GM12864 (cell line): ENCODE results near the gene ZSWIM4.

Source experiments
- DNase-seq: peaks from one replicate; pipeline ENCODE4 v3.0.0-alpha.2; 2011; ENCODE audit warnings: low read depth
- H3K4me3 ChIP-seq: 2 replicates; pipeline ENCODE4 v1.5.1; 2011; ENCODE audit warnings: mild to moderate bottlenecking, low read depth, low read length, control low read depth
- TF ChIP-seq, protein P1 (sequence below): IDR thresholded peaks from 2 replicates; pipeline ENCODE4 v1.5.1; 2011; ENCODE audit warnings: low read depth, mild to moderate bottlenecking, moderate library complexity, low read length, control low read depth, inconsistent platforms; ENCODE audit errors: missing control alignments

Gene ZSWIM4

DNA sequence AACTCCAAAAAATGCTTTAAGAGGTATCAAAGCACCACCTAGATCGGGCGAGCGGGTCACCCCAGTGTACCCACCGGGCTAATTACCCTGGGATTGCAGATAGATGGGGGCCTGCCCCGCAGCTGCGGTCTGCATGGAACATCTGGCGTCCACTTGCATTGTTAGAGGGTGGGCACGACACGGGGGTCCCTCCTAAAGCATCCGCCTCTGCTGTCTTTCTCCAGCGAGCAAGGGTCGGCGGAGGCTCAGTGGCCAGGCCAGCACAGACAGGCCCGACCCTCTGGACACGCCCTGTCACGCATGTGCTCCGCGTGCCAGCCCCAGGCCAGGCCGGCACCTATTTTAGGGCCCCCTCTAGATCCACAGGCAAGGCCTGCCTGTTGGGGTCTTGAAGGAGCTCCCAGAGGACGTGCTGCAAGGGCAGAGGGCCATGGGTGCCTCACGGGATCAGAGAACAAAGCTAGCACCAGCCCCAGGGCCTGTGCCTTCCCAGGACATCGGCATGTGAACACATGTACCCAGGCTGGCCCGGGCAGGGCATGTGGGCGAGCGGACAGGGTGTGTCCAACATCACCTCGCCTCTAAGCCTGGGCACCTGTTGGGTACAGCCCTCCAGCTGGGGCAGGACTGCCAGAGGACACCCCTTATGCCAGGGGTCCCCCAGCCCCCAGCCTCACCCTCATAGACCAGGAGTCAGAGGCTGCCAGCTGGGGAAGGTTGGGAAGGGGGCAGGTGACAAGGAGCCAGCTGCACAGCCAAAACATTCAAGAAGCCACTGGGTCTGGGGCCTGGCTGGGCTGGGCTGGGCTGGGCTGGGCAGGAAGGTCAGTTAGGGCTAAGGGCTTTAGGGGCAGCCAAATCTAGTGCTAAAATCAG lies 46.1 kb downstream of the ZSWIM4 start:
- peak overlapping the region; percentile 75 for H3K4me3 ChIP-seq
- DNase-seq: no peak

DNA sequence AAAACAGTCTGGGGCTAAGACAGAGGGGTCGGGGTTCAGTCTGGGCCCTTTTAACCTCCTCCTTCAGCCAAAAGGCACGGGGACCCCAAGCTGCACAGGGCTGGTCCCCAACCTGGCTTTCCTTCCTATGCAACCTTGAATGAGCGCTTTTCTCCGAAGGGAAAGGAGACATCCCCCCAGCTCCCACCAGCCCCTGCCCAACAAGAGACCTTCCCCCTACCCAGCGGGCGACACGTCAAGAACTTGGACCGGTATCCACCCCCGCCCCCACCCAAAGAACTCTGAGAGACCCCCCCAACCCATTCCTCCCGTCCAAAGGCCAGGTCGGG lies 46.7 kb downstream of the ZSWIM4 start:
- TF ChIP-seq, protein P1, sequence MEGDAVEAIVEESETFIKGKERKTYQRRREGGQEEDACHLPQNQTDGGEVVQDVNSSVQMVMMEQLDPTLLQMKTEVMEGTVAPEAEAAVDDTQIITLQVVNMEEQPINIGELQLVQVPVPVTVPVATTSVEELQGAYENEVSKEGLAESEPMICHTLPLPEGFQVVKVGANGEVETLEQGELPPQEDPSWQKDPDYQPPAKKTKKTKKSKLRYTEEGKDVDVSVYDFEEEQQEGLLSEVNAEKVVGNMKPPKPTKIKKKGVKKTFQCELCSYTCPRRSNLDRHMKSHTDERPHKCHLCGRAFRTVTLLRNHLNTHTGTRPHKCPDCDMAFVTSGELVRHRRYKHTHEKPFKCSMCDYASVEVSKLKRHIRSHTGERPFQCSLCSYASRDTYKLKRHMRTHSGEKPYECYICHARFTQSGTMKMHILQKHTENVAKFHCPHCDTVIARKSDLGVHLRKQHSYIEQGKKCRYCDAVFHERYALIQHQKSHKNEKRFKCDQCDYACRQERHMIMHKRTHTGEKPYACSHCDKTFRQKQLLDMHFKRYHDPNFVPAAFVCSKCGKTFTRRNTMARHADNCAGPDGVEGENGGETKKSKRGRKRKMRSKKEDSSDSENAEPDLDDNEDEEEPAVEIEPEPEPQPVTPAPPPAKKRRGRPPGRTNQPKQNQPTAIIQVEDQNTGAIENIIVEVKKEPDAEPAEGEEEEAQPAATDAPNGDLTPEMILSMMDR: no peak
- peak overlapping the region; percentile 75 for H3K4me3 ChIP-seq
- DNase-seq: no peak

More for the DNA sequence above, 46.1 kb downstream of the ZSWIM4 start:
- TF ChIP-seq, protein P1: no peak

DNA sequence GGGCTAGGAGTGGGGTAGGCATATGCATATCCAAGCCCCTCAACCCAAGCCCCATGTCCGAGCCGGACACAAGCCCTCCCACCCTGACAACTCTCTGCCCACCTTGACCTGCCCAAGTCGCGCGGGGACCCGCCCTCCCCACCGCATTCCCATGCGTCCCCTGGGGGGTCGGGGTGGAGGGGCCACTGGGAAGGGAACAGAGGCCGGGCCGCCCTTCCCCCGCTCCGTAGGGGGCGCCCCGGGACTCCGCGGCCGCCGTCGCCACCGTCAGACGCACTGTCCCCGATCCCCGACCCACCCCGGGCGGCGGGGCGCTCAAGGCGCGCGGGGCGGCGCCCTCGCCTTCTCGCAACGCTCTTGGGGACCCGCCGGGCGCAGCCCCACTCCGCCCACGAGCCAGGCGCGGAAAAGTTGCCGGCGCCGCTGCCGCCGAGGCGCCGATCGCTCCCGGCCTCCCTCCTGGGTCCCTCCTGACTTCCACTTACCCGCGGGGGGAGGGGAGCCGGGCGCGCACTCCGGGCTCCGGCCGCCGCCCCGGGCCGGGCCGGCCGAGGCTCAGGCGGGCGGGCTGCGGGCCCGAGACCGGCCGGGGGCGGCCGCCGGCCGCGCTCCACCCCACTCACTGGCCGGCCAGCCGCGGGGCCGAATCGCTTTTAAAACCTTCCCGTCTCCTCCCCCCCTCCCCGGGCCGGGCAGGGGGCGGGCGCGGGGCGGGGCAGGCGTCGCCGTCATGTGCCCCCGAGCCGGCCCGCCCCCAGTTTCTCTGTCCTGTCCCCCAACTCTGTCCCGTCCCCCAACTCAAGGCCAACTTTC lies 47.3 kb downstream of the ZSWIM4 start:
- no peak for DNase-seq
- TF ChIP-seq, protein P1: no peak
- H3K4me3 ChIP-seq: peak overlapping the region; percentile 75

DNA sequence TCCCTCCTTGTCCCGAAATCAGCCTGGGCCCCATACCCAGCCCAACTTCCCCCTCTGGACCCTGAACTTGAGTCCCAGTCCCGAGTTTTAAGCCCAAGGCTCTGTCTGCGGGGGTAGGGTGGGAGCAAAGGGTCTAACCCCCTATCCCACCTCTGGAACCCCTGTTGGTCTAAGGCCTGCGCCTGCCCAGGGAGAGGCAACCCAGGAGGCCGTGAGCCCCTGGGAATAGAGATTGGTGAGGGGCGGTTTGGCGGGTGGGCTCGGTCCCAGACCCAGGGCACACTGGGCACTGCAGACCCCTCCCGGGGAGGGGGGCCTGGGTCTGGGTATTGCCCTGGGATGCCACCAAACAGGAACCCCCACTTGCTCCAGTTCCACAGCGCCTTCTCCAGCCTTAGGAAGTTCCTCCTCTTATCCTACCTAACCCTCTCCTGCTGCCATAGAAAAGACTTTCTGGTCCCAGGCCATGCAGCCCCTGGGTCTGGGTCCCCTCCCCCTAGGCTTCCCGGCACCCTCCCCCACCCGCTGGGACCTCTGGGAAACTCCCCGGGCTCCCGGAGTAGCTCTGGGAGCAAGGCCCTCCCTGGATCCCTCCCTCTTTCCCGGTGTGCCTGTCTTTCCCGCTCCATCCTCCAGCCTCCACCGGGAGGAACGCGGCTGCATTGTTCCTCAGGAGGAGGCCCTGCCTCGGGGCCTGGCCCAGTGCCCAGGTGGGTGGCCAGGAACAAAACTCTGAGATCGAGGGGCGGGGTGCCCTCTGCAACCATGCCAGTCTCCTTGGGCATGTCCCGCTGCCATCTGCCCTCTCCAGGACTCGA lies 48.1 kb downstream of the ZSWIM4 start:
- peak overlapping the region; percentile 75 for H3K4me3 ChIP-seq
- no peak for DNase-seq
- TF ChIP-seq, protein P1: no peak

DNA sequence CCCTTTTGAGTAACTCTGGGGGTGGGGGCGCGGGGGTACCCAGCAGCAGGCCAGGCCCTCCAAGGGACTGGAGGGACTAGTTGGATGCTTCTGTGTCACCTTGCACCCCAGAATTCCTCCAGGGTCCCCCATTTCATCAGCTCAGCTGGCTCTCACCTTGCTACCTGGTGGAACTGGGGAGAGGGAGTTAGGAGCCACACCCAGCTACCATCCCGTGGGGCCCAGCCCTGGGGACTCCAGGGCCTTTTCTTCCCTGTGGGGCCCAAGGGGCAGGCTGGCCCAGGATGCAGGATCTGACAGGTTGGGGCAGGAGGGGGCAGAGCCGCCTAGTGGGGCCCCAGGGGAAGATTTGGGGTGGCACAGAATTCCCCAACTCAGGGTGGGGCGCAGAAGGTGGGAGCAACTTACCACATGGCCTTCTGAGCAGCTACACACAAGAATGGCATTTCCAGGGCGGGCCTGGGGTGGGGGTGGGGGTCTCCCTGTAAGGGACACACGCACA lies 48.9 kb downstream of the ZSWIM4 start:
- DNase-seq: no peak
- no peak overlapping the region for H3K4me3 ChIP-seq
- TF ChIP-seq, protein P1: no peak

DNA sequence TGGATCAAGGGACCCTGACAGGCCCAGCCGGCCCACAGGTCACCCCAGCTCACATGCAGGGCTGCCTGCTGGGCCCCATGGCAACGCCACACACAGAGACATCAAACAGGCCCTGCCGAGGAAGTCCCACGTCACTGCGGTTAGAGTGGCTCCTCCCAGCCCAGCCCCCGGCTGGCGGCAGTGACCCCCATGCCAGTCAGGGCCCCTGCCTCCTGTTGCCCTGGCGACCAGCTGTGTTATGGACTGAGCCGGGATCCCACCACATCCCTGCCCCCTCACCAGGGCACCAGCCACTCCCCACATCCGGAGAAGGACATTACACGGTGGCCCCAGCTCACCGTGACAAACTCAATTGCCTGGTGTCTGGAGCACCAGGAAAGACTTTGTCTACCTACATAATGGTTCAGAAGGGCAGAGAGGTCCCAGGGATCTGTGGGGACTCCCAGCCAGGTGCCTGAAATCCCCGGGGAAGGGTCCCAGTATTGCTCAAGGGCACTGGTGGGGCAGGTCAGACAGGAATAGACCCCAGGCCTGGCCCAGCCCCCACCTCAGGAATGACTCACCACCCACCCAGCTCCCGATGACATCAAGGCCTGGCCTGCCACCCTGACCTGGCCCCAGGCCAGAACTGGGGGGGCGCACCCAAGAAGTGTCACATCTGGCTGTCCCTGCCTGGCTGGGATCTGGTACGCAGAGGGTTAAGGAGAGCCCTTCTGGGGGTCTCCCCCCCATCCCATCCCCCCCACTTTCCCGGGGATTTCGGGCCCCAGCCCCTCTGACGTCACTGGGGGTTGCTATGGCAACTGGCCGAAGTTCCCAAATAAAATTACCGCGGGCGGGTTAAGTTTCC lies 51.5 kb downstream of the ZSWIM4 start:
- peak overlapping the region; percentile 57 for H3K4me3 ChIP-seq
- TF ChIP-seq, protein P1: no peak
- peak; percentile 59 for DNase-seq
